ENCODE data around the gene ANGPTL1. TPM values are rescaled to one million over a fixed set of nuclear protein-coding genes. Genes with fewer than 3 reads are reported as not detected.

Gene ANGPTL1
- total and polyA plus RNA-seq, 12 donors, result 8.3 to 106 (median 67.6) TPM

GRCh38 chr1:178869119-178869697, 1.7 kb downstream of the ANGPTL1 start:
- DNase-seq, result peak in 1 of 7 donors; percentile 35
- H3K27ac ChIP-seq, result peak overlapping the region in 4 of 5 donors; percentile 27 to 59 (median 47)
- no peaks in the 10 kb centered on the region for H3K9me3 ChIP-seq (replicated peaks in 1 of 3)
- peaks cover 15 to 36% of the 10 kb centered on the region in 2 donors for H3K4me1 ChIP-seq (replicated peaks in 1 of 2)
- H3K27me3 ChIP-seq, result no peaks in the 10 kb centered on the region
- intact Hi-C loops (cut with DNase I), result no loop called here
- 34 to 42% (median 39%) methylated on average over 3 of the region's 3 CpGs for WGBS, 4 donors
- H3K4me3 ChIP-seq, result peak overlapping the region in 1 of 4 donors; percentile 47
- no peak for TF ChIP-seq CTCF (IDR thresholded peaks at IDR 0.05)
- peak in 1 of 2 donors; percentile 55 for TF ChIP-seq POLR2A (IDR thresholded peaks at IDR 0.05)
- H3K36me3 ChIP-seq (replicated peaks in 1 of 2), result no peaks in the 10 kb centered on the region

GRCh38 chr1:178868706-178869105, 2.2 kb downstream of the ANGPTL1 start:
- H3K36me3 ChIP-seq (replicated peaks in 1 of 2), result no peaks in the 10 kb centered on the region
- no peak for TF ChIP-seq CTCF (IDR thresholded peaks at IDR 0.05)
- no peak for TF ChIP-seq POLR2A (IDR thresholded peaks at IDR 0.05)
- WGBS, 4 donors, result 25 to 47% (median 40%) methylated on average over 1 of the region's 1 CpG
- no peaks in the 10 kb centered on the region for H3K9me3 ChIP-seq (replicated peaks in 1 of 3)
- H3K27me3 ChIP-seq, result no peaks in the 10 kb centered on the region
- peaks cover 15 to 41% of the 10 kb centered on the region in 2 donors for H3K4me1 ChIP-seq (replicated peaks in 1 of 2)
- intact Hi-C loops (cut with DNase I), result no loop called here
- no peak for DNase-seq
- peak overlapping the region in 3 of 5 donors; percentile 37 to 59 (median 57) for H3K27ac ChIP-seq
- H3K4me3 ChIP-seq, result peak overlapping the region in 1 of 4 donors; percentile 47

- 16 to 33% (median 25%) methylated on average over 5 of the region's 5 CpGs for WGBS, 4 donors
- no peak for DNase-seq
- Histone ChIP-seq H3K27me3 (no peaks in the 10 kb centered on the region), H3K9me3 (replicated peaks in 1 of 3) (no peaks in the 10 kb centered on the region), H3K4me3 (peak overlapping the region in 2 of 4 donors; percentile 17 to 47), H3K4me1 (replicated peaks in 1 of 2) (peaks cover 15 to 46% of the 10 kb centered on the region in 2 donors), H3K27ac (peak overlapping the region in 4 of 5 donors; percentile 37 to 67 (median 54)), H3K36me3 (replicated peaks in 1 of 2) (no peaks in the 10 kb centered on the region)
- no peak for TF ChIP-seq POLR2A (IDR thresholded peaks at IDR 0.05)
- no peak for TF ChIP-seq CTCF (IDR thresholded peaks at IDR 0.05)
- intact Hi-C loops (cut with DNase I), result no loop called here
These were observed 3.2 kb downstream of the ANGPTL1 start for GRCh38 chr1:178867670-178868069.

DNA sequence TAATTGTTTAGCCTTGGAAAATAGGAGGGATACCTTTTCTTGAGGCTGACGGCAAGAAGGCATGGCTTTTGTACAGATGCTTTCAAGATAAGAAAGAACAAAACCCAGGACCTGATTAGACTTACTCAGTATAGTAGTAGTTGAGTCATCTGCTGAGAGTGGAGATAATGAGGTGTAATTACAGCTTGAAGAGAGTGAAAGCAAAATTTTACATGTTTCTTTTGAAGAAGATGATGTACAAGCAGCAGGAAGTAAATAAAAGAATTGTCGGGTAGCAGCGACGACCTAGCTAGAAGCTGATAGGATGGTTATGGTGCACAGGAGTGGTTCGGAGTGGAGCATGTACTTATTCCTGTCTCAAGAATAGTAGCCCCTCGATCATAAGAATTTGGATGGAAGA, 6.6 kb downstream of the ANGPTL1 start:
- intact Hi-C loops (cut with DNase I), result no loop called here

More for the DNA sequence above, 6.6 kb downstream of the ANGPTL1 start:
- TF ChIP-seq CTCF (IDR thresholded peaks at IDR 0.05) (no peak), POLR2A (IDR thresholded peaks at IDR 0.05) (no peak)
- H3K36me3 ChIP-seq (replicated peaks in 1 of 2), result no peaks in the 10 kb centered on the region
- H3K4me3 ChIP-seq, result peak overlapping the region in 1 of 4 donors; percentile 16
- 65 to 73% (median 68%) methylated on average over 6 of the region's 6 CpGs for WGBS, 4 donors
- H3K4me1 ChIP-seq (replicated peaks in 1 of 2), result peaks cover 0 to 32% of the 10 kb centered on the region in 2 donors
- DNase-seq, result no peak
- H3K27me3 ChIP-seq, result no peaks in the 10 kb centered on the region
- H3K27ac ChIP-seq, result peak overlapping the region in 1 of 5 donors; percentile 46
- no peaks in the 10 kb centered on the region for H3K9me3 ChIP-seq (replicated peaks in 1 of 3)
